H1 (cell line): ENCODE measurements around the gene ELMOD1. TPM values are rescaled to one million over a fixed set of nuclear protein-coding genes. Genes with fewer than 3 reads are reported as not detected.

Source experiments
- CTCF ChIA-PET: fragments of 300-600 bp; sonication (Branson Sonifier 250); formaldehyde crosslinking; loops from one replicate; lab custom pipeline; 2021; ENCODE audit not compliant: partially characterized antibody; lab: Charles Lee
- POLR2A ChIA-PET: fragments of 300-600 bp; sonication (Branson Sonifier 250); formaldehyde crosslinking; loops from one replicate; lab custom pipeline; 2021; ENCODE audit warnings: inconsistent platforms; ENCODE audit not compliant: partially characterized antibody; lab: Charles Lee
- DNase-seq, 2 experiments: peaks; one replicate each; pipeline versions ENCODE4 v3.0.0 to v3.0.0-alpha.2; 2010 to 2022; ENCODE audit warnings: low spot score in 2 of 2, low read depth in 1 of 2, mixed read lengths in 1 of 2
- FAIRE-seq: peaks from 2 replicates; lab custom pipeline; 2011; peaks lifted over from hg19 to GRCh38; lab: Jason Lieb, UNC
- H2AFZ ChIP-seq: 2 replicates; pipeline ENCODE4 v1.8.1; 2012; ENCODE audit warnings: low read length, inconsistent platforms
- H2AK5ac ChIP-seq: 2 replicates; pipeline ENCODE4 v1.6.1; 2013; ENCODE audit warnings: low read depth, low read length
- H2BK120ac ChIP-seq: replicated peaks from 2 replicates; pipeline ENCODE3; 2013; ENCODE audit warnings: low read depth, low read length, inconsistent platforms
- H2BK12ac ChIP-seq: 2 replicates; pipeline ENCODE4 v1.6.1; 2013; ENCODE audit warnings: low read depth, low read length
- H2BK15ac ChIP-seq: 2 replicates; pipeline ENCODE4 v1.6.1; 2013; ENCODE audit warnings: low read length
- H2BK20ac ChIP-seq: 2 replicates; pipeline ENCODE4 v1.6.1; 2013; ENCODE audit warnings: low read length
- H2BK5ac ChIP-seq: 2 replicates; pipeline ENCODE4 v1.6.1; 2013; ENCODE audit warnings: low read depth, low read length
- H3K14ac ChIP-seq: 2 replicates; pipeline ENCODE4 v1.6.1; 2013; ENCODE audit warnings: inconsistent platforms; ENCODE audit not compliant: insufficient read length
- H3K18ac ChIP-seq: 2 replicates; pipeline ENCODE4 v1.6.1; 2013; ENCODE audit warnings: low read length; ENCODE audit errors: extremely low read depth
- H3K23ac ChIP-seq: 2 replicates; pipeline ENCODE4 v1.6.1; 2013; ENCODE audit warnings: inconsistent platforms; ENCODE audit not compliant: insufficient read length
- H3K23me2 ChIP-seq: 2 replicates; pipeline ENCODE4 v1.6.1; 2013; ENCODE audit warnings: low read depth, low read length
- H3K27ac ChIP-seq: 2 replicates; pipeline ENCODE4 v1.6.1; 2011; ENCODE audit warnings: low read depth, low read length, inconsistent platforms
- H3K27me3 ChIP-seq, 4 experiments: replicated peaks in 1 of 4; 1 replicate in 1 of 4; 2 replicates in 3 of 4; pipeline versions ENCODE4 v1.6.1 to v1.8.1; 2011 to 2013; ENCODE audit warnings: low read length in 3 of 4, mild to moderate bottlenecking in 3 of 4, inconsistent platforms in 2 of 4, mixed read lengths in 2 of 4, moderate library complexity in 1 of 4; ENCODE audit not compliant: control insufficient read depth in 3 of 4, insufficient read depth in 3 of 4; ENCODE audit errors: extremely low read depth in 1 of 4
- H3K36me3 ChIP-seq, 4 experiments: 2 replicates each; pipeline versions ENCODE4 v1.6.1 to v1.8.1; 2011 to 2013; ENCODE audit warnings: mild to moderate bottlenecking in 4 of 4, low read length in 3 of 4, moderate library complexity in 2 of 4, control low read depth in 1 of 4, inconsistent platforms in 1 of 4; ENCODE audit not compliant: insufficient read depth in 4 of 4, control insufficient read depth in 2 of 4
- H3K4ac ChIP-seq: replicated peaks from 2 replicates; pipeline ENCODE3; 2013; ENCODE audit warnings: low read length, low read depth, mixed read lengths, inconsistent platforms; ENCODE audit not compliant: insufficient read length
- H3K4me1 ChIP-seq, 4 experiments: replicated peaks in 1 of 4; 1 replicate in 1 of 4; 2 replicates in 3 of 4; pipeline versions ENCODE4 v1.6.1 to v1.8.1; 2011 to 2013; ENCODE audit warnings: low read length in 3 of 4, inconsistent platforms in 2 of 4, mixed read lengths in 1 of 4; ENCODE audit not compliant: insufficient read depth in 4 of 4, control insufficient read depth in 3 of 4
- H3K4me2 ChIP-seq, 2 experiments: 2 replicates each; pipeline versions ENCODE4 v1.6.1 to v1.8.1; 2011 to 2013; ENCODE audit warnings: low read depth in 2 of 2, low read length in 2 of 2, control low read depth in 1 of 2, inconsistent platforms in 1 of 2, mild to moderate bottlenecking in 1 of 2; ENCODE audit not compliant: insufficient read depth in 1 of 2
- H3K4me3 ChIP-seq, 4 experiments: fragments of 200-600, 300-600 bp in 1 of 4; sonication (generic), shearing (Covaris generic), sonication (Bioruptor Twin) in 1 of 4; 2 replicates each; pipeline versions ENCODE4 v1.5.1 to v1.8.1; 2011 to 2016; ENCODE audit warnings: low read length in 4 of 4, low read depth in 3 of 4, control low read depth in 2 of 4, inconsistent platforms in 2 of 4, mild to moderate bottlenecking in 2 of 4, mixed read lengths in 1 of 4, moderate library complexity in 1 of 4; ENCODE audit not compliant: insufficient read depth in 2 of 4; ENCODE audit errors: extremely low read depth in 1 of 4
- H3K56ac ChIP-seq: replicated peaks from 2 replicates; pipeline ENCODE3; 2013; ENCODE audit warnings: low read depth, mild to moderate bottlenecking, mixed read lengths, low read length, inconsistent platforms; ENCODE audit not compliant: insufficient read length
- H3K79me1 ChIP-seq: 2 replicates; pipeline ENCODE4 v1.6.1; 2013; ENCODE audit warnings: low read depth, low read length, control low read depth
- H3K79me2 ChIP-seq, 2 experiments: 2 replicates each; pipeline versions ENCODE4 v1.6.1 to v1.8.1; 2012 to 2013; ENCODE audit warnings: low read length in 2 of 2, mild to moderate bottlenecking in 2 of 2, inconsistent platforms in 1 of 2; ENCODE audit not compliant: insufficient read depth in 2 of 2, control insufficient read depth in 1 of 2
- H3K9ac ChIP-seq, 4 experiments: replicated peaks in 1 of 4; 1 replicate in 1 of 4; 2 replicates in 3 of 4; pipeline versions ENCODE4 v1.6.1 to v1.8.1; 2011 to 2013; ENCODE audit warnings: low read depth in 3 of 4, low read length in 3 of 4, control low read depth in 2 of 4, mild to moderate bottlenecking in 2 of 4, moderate library complexity in 2 of 4, inconsistent platforms in 1 of 4; ENCODE audit errors: extremely low read depth in 1 of 4
- H3K9me3 ChIP-seq, 2 experiments: 2 replicates each; pipeline versions ENCODE4 v1.6.1 to v1.8.1; 2012 to 2013; ENCODE audit warnings: mild to moderate bottlenecking in 2 of 2, moderate library complexity in 2 of 2, control low read depth in 1 of 2, inconsistent platforms in 1 of 2, low read depth in 1 of 2, low read length in 1 of 2, mixed read lengths in 1 of 2; ENCODE audit not compliant: insufficient read depth in 2 of 2
- H4K20me1 ChIP-seq, 2 experiments: replicated peaks in 1 of 2; 2 replicates each; pipeline versions ENCODE3 to v1.8.1; 2011 to 2013; ENCODE audit warnings: inconsistent platforms in 2 of 2, low read length in 2 of 2, mild to moderate bottlenecking in 1 of 2; ENCODE audit not compliant: insufficient read depth in 2 of 2, control insufficient read depth in 1 of 2
- H4K5ac ChIP-seq: 2 replicates; pipeline ENCODE4 v1.6.1; 2013; ENCODE audit warnings: low read length, low read depth, mixed read lengths, inconsistent platforms; ENCODE audit not compliant: insufficient read length
- H4K8ac ChIP-seq: 2 replicates; pipeline ENCODE4 v1.8.0; 2013; ENCODE audit warnings: mild to moderate bottlenecking, moderate library complexity, low read length, inconsistent platforms; ENCODE audit not compliant: insufficient read depth; ENCODE audit errors: extremely low read depth
- H4K91ac ChIP-seq: replicated peaks from 2 replicates; pipeline ENCODE3; 2013; ENCODE audit warnings: low read length, mixed read lengths, inconsistent platforms; ENCODE audit not compliant: insufficient read length
- CBX5 ChIP-seq: fragments of 300-800, 300-1000 bp; sonication (generic); IDR thresholded peaks from 2 replicates; pipeline ENCODE4 v1.7.1; 2016; ENCODE audit warnings: antibody characterized with exemption, low read length, low read depth
- CREB1 ChIP-seq: IDR thresholded peaks from 2 replicates; pipeline ENCODE4 v1.6.1; 2012; ENCODE audit warnings: inconsistent platforms
- FOSL1 ChIP-seq: IDR thresholded peaks from 2 replicates; pipeline ENCODE4 v1.6.1; 2011; ENCODE audit warnings: mild to moderate bottlenecking, low read depth, low read length, moderate library complexity; ENCODE audit not compliant: insufficient read depth
- GABPA ChIP-seq: IDR thresholded peaks from 2 replicates; pipeline ENCODE4 v1.6.1; 2011; ENCODE audit warnings: mild to moderate bottlenecking, low read length, moderate library complexity, borderline replicate concordance; ENCODE audit not compliant: insufficient read depth
- JUND ChIP-seq: IDR thresholded peaks from 2 replicates; pipeline ENCODE4 v1.6.1; 2011; ENCODE audit warnings: mild to moderate bottlenecking, improper control_type of control experiment, low read length
- KDM1A ChIP-seq: fragments of 200-600, 300-600 bp; sonication (generic); IDR thresholded peaks from 2 replicates; pipeline ENCODE4 v1.7.1; 2016; ENCODE audit warnings: mild to moderate bottlenecking, low read length, borderline replicate concordance
- KDM4A ChIP-seq: IDR thresholded peaks from one replicate; pipeline ENCODE4 v1.7.1; 2012; ENCODE audit warnings: low read depth, mild to moderate bottlenecking, moderate library complexity, low read length, inconsistent platforms; ENCODE audit not compliant: severe bottlenecking
- NANOG ChIP-seq: IDR thresholded peaks from 2 replicates; pipeline ENCODE4 v1.6.1; 2011; ENCODE audit warnings: low read length, low read depth, mild to moderate bottlenecking, inconsistent platforms; ENCODE audit not compliant: insufficient read depth, poor library complexity, severe bottlenecking
- NRF1 ChIP-seq: IDR thresholded peaks from 2 replicates; pipeline ENCODE4 v1.6.1; 2011; ENCODE audit warnings: mild to moderate bottlenecking, low read depth, low read length, improper control_type of control experiment
- PHF8 ChIP-seq: fragments of 200-600 bp; sonication (generic); conservative IDR thresholded peaks from 2 replicates; pipeline ENCODE4 v1.7.1; 2012; ENCODE audit warnings: low read depth, mild to moderate bottlenecking, inconsistent platforms, low read length, moderate library complexity
- TBP ChIP-seq: IDR thresholded peaks from 2 replicates; pipeline ENCODE4 v1.6.1; 2011; ENCODE audit warnings: low read depth, low read length, improper control_type of control experiment
- TCF12 ChIP-seq: IDR thresholded peaks from 2 replicates; pipeline ENCODE4 v1.6.1; 2011; ENCODE audit warnings: low read depth, mild to moderate bottlenecking, low read length
- TEAD4 ChIP-seq: IDR thresholded peaks from 2 replicates; pipeline ENCODE4 v1.6.1; 2012; ENCODE audit warnings: low read depth, low read length, inconsistent platforms, mixed read lengths
- WGBS, 2 experiments: shearing (Covaris generic) in 1 of 2; methylation state at CpG; one replicate each; pipeline versions ENCODE4 v1.1.6 to v1.1.7; 2013 to 2015; ENCODE audit warnings: low lambda C conversion rate in 2 of 2, mixed read lengths in 2 of 2, inconsistent platforms in 1 of 2, low coverage in 1 of 2, missing lambda C conversion rate in 1 of 2; ENCODE audit not compliant: insufficient replicate concordance in 2 of 2, insufficient coverage in 1 of 2, insufficient read length in 1 of 2; ENCODE audit errors: extremely low coverage in 1 of 2, missing lambda C conversion rate in 1 of 2; 5-methylcytosine and 5-hydroxymethylcytosine counted together
- polyA plus RNA-seq, 7 experiments: library from polyadenylated mRNA; depleted of rRNA in 3 of 7; stranded (reverse) in 5 of 7; unstranded in 2 of 7; fragments of >200 nt in 5 of 7; fragments of 200-250 nt in 2 of 7; gene quantifications; 1 replicate in 5 of 7; 2 replicates in 1 of 7; 4 replicates in 1 of 7; pipeline versions ENCODE4 v1.2.1 to v1.2.3, GENCODE V29; 2011 to 2013; ENCODE audit warnings: missing spikeins in 2 of 7, mixed read lengths in 2 of 7
- total RNA-seq: library from RNA; stranded (reverse); fragmentation: NEBNext Ultra II Directional; extraction: Animal tissue kit (Norgen Biotek cat#: 25700); gene quantifications from 2 replicates; pipeline ENCODE4 v1.2.1, GENCODE V29; 2021
- TF ChIP-seq, protein P1 (sequence below): IDR thresholded peaks from 2 replicates; pipeline ENCODE4 v1.6.1; 2012; ENCODE audit warnings: low read length, inconsistent platforms

Gene ELMOD1
- total and polyA plus RNA-seq, 2 of the 8 experiments (the other 6 are each of a cell fraction or from before 2014, with no cell fraction given), result 0.47 to 1.6 TPM

DNA sequence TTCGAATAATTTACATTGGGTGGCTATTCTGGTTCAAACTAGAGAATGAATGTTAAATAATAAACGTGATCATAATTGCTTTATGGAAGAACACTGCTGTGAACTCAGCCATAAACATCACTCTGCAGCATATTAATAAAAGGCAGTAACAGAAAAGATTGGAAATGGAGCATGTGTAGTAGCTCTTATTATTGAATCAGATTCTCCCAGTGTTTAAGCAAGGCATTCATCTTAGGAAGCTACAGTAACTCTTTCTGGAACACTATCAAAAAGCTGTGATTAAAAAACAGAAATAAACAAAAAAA lies 34.7 kb downstream of the ELMOD1 start:
- no peak overlapping the region for H2BK5ac ChIP-seq
- POLR2A ChIA-PET, result no interaction called here
- H2AFZ ChIP-seq, result peak overlapping the region; percentile 2; the same call in 1 of the 2 replicates
- no peak overlapping the region for H3K18ac ChIP-seq
- no peak overlapping the region for H4K91ac ChIP-seq
- no peak overlapping the region for H2BK15ac ChIP-seq
- H3K4me2 ChIP-seq, result peak overlapping the region in 1 of 2 experiments; percentile 38; a peak in 1 of 4 replicates
- no peaks in the 10 kb centered on the region for H3K36me3 ChIP-seq
- no peaks in the 10 kb centered on the region for H3K23me2 ChIP-seq
- no peak overlapping the region for H2BK120ac ChIP-seq
- FAIRE-seq (no peak), DNase-seq (no peak)
- H4K20me1 ChIP-seq, result no peaks in the 10 kb centered on the region
- no peak overlapping the region for H3K4ac ChIP-seq
- no peak overlapping the region for H4K8ac ChIP-seq
- H3K14ac ChIP-seq, result no peak overlapping the region
- H3K9me3 ChIP-seq, result no peaks in the 10 kb centered on the region
- H2AK5ac ChIP-seq, result no peak overlapping the region
- H3K79me2 ChIP-seq, result no peaks in the 10 kb centered on the region
- H3K79me1 ChIP-seq, result no peaks in the 10 kb centered on the region
- CTCF ChIA-PET, result interaction anchor here (1.2 to 1.4 kb wide), 4 partner anchors 12 to 64 kb away, joined by 3 to 4 read pairs (median 3); no protein-coding TSS in a partner anchor
- no peak overlapping the region for H3K23ac ChIP-seq
- no peak overlapping the region for H2BK20ac ChIP-seq
- H3K4me3 ChIP-seq, result no peak overlapping the region
- H3K27me3 ChIP-seq, result no peaks in the 10 kb centered on the region
- no peak overlapping the region for H3K56ac ChIP-seq
- H2BK12ac ChIP-seq, result no peak overlapping the region
- H3K27ac ChIP-seq, result no peak overlapping the region
- WGBS, 2 experiments, result 35% methylated on average over 2 of the region's 2 CpGs; no CpG with 5 or more reads in 1 of the 2 experiments
- H4K5ac ChIP-seq, result no peak overlapping the region
- H3K9ac ChIP-seq, result no peak overlapping the region
- H3K4me1 ChIP-seq, result peaks cover 0 to 3% (median 0%) of the 10 kb centered on the region in 4 experiments; a peak in 4 of 7 replicates
- no peak for TF ChIP-seq JUND
- TF ChIP-seq KDM1A, result no peak
- no peak for TF ChIP-seq CBX5
- no peak for TF ChIP-seq CREB1
- no peak for TF ChIP-seq GABPA
- TF ChIP-seq NANOG, result no peak
- no peak for TF ChIP-seq TEAD4
- TF ChIP-seq TBP, result no peak
- TF ChIP-seq NRF1, result no peak
- no peak for TF ChIP-seq PHF8
- TF ChIP-seq TCF12, result no peak
- TF ChIP-seq FOSL1, result no peak
- TF ChIP-seq KDM4A, result no peak
- TF ChIP-seq, protein P1, sequence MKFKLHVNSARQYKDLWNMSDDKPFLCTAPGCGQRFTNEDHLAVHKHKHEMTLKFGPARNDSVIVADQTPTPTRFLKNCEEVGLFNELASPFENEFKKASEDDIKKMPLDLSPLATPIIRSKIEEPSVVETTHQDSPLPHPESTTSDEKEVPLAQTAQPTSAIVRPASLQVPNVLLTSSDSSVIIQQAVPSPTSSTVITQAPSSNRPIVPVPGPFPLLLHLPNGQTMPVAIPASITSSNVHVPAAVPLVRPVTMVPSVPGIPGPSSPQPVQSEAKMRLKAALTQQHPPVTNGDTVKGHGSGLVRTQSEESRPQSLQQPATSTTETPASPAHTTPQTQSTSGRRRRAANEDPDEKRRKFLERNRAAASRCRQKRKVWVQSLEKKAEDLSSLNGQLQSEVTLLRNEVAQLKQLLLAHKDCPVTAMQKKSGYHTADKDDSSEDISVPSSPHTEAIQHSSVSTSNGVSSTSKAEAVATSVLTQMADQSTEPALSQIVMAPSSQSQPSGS, result no peak
